GM23338 (cell line): ENCODE results near the gene TIGD7. TPM values are rescaled to one million over a fixed set of nuclear protein-coding genes. Genes with fewer than 3 reads are reported as not detected.

Experiments used
- ATAC-seq: fragments of 200-7000 bp; cut with Tn5 transposase; 3 replicates; pipeline ENCODE4 v1.9.1; 2020
- DNase-seq: peaks from one replicate; pipeline ENCODE4 v3.0.0-alpha.2; 2015; ENCODE audit warnings: low spot score
- H2AFZ ChIP-seq: fragments of 200-600 bp; sonication (generic); 2 replicates; pipeline ENCODE4 v1.8.0; 2016; ENCODE audit warnings: antibody characterized with exemption, mild to moderate bottlenecking, moderate library complexity
- H3F3A ChIP-seq: fragments of 200-600 bp; sonication (generic); replicated peaks from 2 replicates; pipeline ENCODE4 v1.8.0; 2017; ENCODE audit warnings: antibody characterized with exemption, mixed run types, low read depth
- H3K27ac ChIP-seq: fragments of 200-600 bp; sonication (generic); 2 replicates; pipeline ENCODE4 v1.6.1; 2016; ENCODE audit warnings: low read depth
- H3K27me3 ChIP-seq: fragments of 200-600 bp; sonication (generic); 2 replicates; pipeline ENCODE4 v1.8.0; 2016; ENCODE audit warnings: mild to moderate bottlenecking, mixed run types, moderate library complexity; ENCODE audit not compliant: insufficient read depth
- H3K36me3 ChIP-seq: fragments of 200-600 bp; sonication (generic); 2 replicates; pipeline ENCODE4 v1.8.0; 2016; ENCODE audit warnings: mild to moderate bottlenecking; ENCODE audit not compliant: insufficient read depth
- H3K4me1 ChIP-seq: fragments of 200-600 bp; sonication (generic); 2 replicates; pipeline ENCODE4 v1.8.0; 2016; ENCODE audit warnings: mild to moderate bottlenecking, moderate library complexity; ENCODE audit not compliant: insufficient read depth
- H3K4me2 ChIP-seq: fragments of 200-600 bp; sonication (generic); 2 replicates; pipeline ENCODE4 v1.7.1; 2017; ENCODE audit warnings: mixed run types
- H3K4me3 ChIP-seq: fragments of 200-600 bp; sonication (generic); 2 replicates; pipeline ENCODE4 v1.6.1; 2016; ENCODE audit warnings: mixed run types
- H3K79me2 ChIP-seq: fragments of 200-600 bp; sonication (generic); replicated peaks from 2 replicates; pipeline ENCODE4 v1.8.0; 2017; ENCODE audit warnings: mild to moderate bottlenecking; ENCODE audit not compliant: insufficient read depth
- H3K9me2 ChIP-seq: fragments of 200-600 bp; sonication (generic); 2 replicates; pipeline ENCODE4 v1.8.0; 2017; ENCODE audit not compliant: insufficient read depth
- H4K20me1 ChIP-seq: fragments of 200-600 bp; sonication (generic); replicated peaks from 2 replicates; pipeline ENCODE4 v1.8.0; 2017; ENCODE audit warnings: mild to moderate bottlenecking; ENCODE audit not compliant: insufficient read depth
- H3K27ac Mint-ChIP-seq: 2 replicates; pipeline ENCODE4 v1.8.0; 2020; ENCODE audit warnings: inconsistent platforms, mild to moderate bottlenecking, moderate library complexity, mixed read lengths
- H3K27me3 Mint-ChIP-seq: 3 replicates; pipeline ENCODE4 v1.8.0; 2022; ENCODE audit warnings: low read depth, mild to moderate bottlenecking, moderate library complexity, mixed read lengths, inconsistent platforms; ENCODE audit not compliant: insufficient read depth, poor library complexity
- H3K36me3 Mint-ChIP-seq: 3 replicates; pipeline ENCODE4 v1.8.0; 2021; ENCODE audit warnings: low read depth, mild to moderate bottlenecking, inconsistent platforms, moderate library complexity, mixed read lengths
- H3K4me1 Mint-ChIP-seq: 3 replicates; pipeline ENCODE4 v1.8.0; 2020; ENCODE audit warnings: mild to moderate bottlenecking, inconsistent platforms, mixed read lengths
- H3K4me3 Mint-ChIP-seq: 3 replicates; pipeline ENCODE4 v1.8.0; 2021; ENCODE audit warnings: moderate library complexity, mild to moderate bottlenecking, inconsistent platforms, mixed read lengths
- H3K9me3 Mint-ChIP-seq: 3 replicates; pipeline ENCODE4 v1.8.0; 2020; ENCODE audit warnings: moderate library complexity, mild to moderate bottlenecking, inconsistent platforms, mixed read lengths
- CREB1 ChIP-seq: fragments of 250-450 bp; sonication (Bioruptor Pico); IDR thresholded peaks from 2 replicates; pipeline ENCODE4 v1.5.0; 2020; ENCODE audit warnings: low read depth, mild to moderate bottlenecking, moderate library complexity
- CTCF ChIP-seq, 2 experiments: fragments of 200-600 bp in 1 of 2; sonication (generic) in 1 of 2; conservative IDR thresholded peaks; 2 replicates each; pipeline versions ENCODE4 v1.5.1 to v1.6.1; 2016 to 2017; ENCODE audit warnings: antibody characterized with exemption in 2 of 2, low read depth in 2 of 2, mild to moderate bottlenecking in 2 of 2, moderate library complexity in 1 of 2
- ETS1 ChIP-seq: IDR thresholded peaks from 2 replicates; pipeline ENCODE4 v1.6.1; 2016; ENCODE audit warnings: antibody characterized with exemption
- EZH2 ChIP-seq: fragments of 200-600 bp; sonication (generic); IDR thresholded peaks from one replicate; pipeline ENCODE4 v1.8.0; 2017; ENCODE audit warnings: antibody characterized with exemption, mild to moderate bottlenecking, low read depth; ENCODE audit not compliant: unreplicated experiment
- EZH2phosphoT487 ChIP-seq: fragments of 200-600 bp; sonication (generic); IDR thresholded peaks from one replicate; pipeline ENCODE4 v1.8.1; 2018; ENCODE audit warnings: antibody characterized with exemption; ENCODE audit not compliant: unreplicated experiment
- JUNB ChIP-seq: IDR thresholded peaks from one replicate; pipeline ENCODE4 v1.6.1; 2016; ENCODE audit warnings: antibody characterized with exemption; ENCODE audit not compliant: unreplicated experiment
- NANOG ChIP-seq: IDR thresholded peaks from 2 replicates; pipeline ENCODE4 v1.6.1; 2016; ENCODE audit warnings: antibody characterized with exemption, borderline replicate concordance
- REST ChIP-seq: IDR thresholded peaks from one replicate; pipeline ENCODE4 v1.6.1; 2018; ENCODE audit warnings: antibody characterized with exemption; ENCODE audit not compliant: unreplicated experiment
- STAT1 ChIP-seq: IDR thresholded peaks from one replicate; pipeline ENCODE4 v1.6.1; 2016; ENCODE audit warnings: antibody characterized with exemption; ENCODE audit not compliant: unreplicated experiment
- ZNF114 ChIP-seq: fragments of 250-450 bp; sonication (Bioruptor Pico); IDR thresholded peaks from 2 replicates; pipeline ENCODE4 v1.5.0; 2020; ENCODE audit warnings: mild to moderate bottlenecking, moderate library complexity
- ZNF331 ChIP-seq: fragments of 250-450 bp; sonication (Bioruptor Pico); IDR thresholded peaks from 2 replicates; pipeline ENCODE4 v1.5.0; 2020; ENCODE audit warnings: low read depth, mild to moderate bottlenecking, moderate library complexity
- polyA plus RNA-seq: library from polyadenylated mRNA; unstranded; fragments of >200 nt; fragmentation: Nextera tagmentation; extraction: Ambion mirVana; gene quantifications from 2 replicates; pipeline ENCODE4 v1.2.1, GENCODE V29; 2016
- total RNA-seq: library from RNA; depleted of rRNA; stranded (reverse); fragments of >200 nt; shearing (Covaris generic); gene quantifications from 2 replicates; pipeline ENCODE4 v1.2.3, GENCODE V29; 2014; rRNA removed

TIGD7 gene
- total and polyA plus RNA-seq, 2 experiments from 2014 or later = 3.9 to 8.0 TPM

- TF ChIP-seq EZH2phosphoT487 = no peak
- TF ChIP-seq JUNB = no peak
- TF ChIP-seq CREB1 (CRISPR knock-in tag) = no peak
Observed at GRCh38 chr16:3249451-3249850, 55.8 kb downstream of the TIGD7 start (continued).

- Mint-ChIP-seq H3K27me3 (peaks cover 3% of the 10 kb centered on the region), H3K9me3 (peaks cover 81% of the 10 kb centered on the region), H3K27ac (no peak overlapping the region), H3K4me1 (no peaks in the 10 kb centered on the region), H3K4me3 (no peak overlapping the region), H3K36me3 (peaks cover 13% of the 10 kb centered on the region; the same call in 1 of the 3 replicates)
- no peaks in the 10 kb centered on the region for H3K27me3 ChIP-seq
- H2AFZ ChIP-seq = no peak overlapping the region
- H3K4me2 ChIP-seq = no peak overlapping the region
- H3F3A ChIP-seq = no peaks in the 10 kb centered on the region
- no peaks in the 10 kb centered on the region for H4K20me1 ChIP-seq
- H3K4me1 ChIP-seq = no peaks in the 10 kb centered on the region
- H3K36me3 ChIP-seq = no peaks in the 10 kb centered on the region
- H3K4me3 ChIP-seq = no peak overlapping the region
- no peaks in the 10 kb centered on the region for H3K9me2 ChIP-seq
- no peak overlapping the region for H3K27ac ChIP-seq
- ATAC-seq = no peak
- DNase-seq = no peak
- no peaks in the 10 kb centered on the region for H3K79me2 ChIP-seq
- no peak for TF ChIP-seq NANOG
- TF ChIP-seq EZH2phosphoT487 = no peak
- TF ChIP-seq REST = no peak
- TF ChIP-seq ZNF114 (CRISPR knock-in tag) = no peak
- no peak for TF ChIP-seq CTCF (conservative IDR thresholded peaks at IDR 0.05; ENCODE audit: low read depth in 2 of 2)
- TF ChIP-seq JUNB = no peak
- TF ChIP-seq ZNF331 (CRISPR knock-in tag) = no peak
- no peak for TF ChIP-seq ETS1
- no peak for TF ChIP-seq EZH2
- TF ChIP-seq STAT1 = no peak
Observed at GRCh38 chr16:3249020-3249419, 56.2 kb downstream of the TIGD7 start.

Other genes starting within 250 kb of the TIGD7 start
- gene IL32, start 239.8 kb downstream of the TIGD7 start, total RNA-seq = 2.3 TPM in 1 of 2 replicates, not detected in the other
- gene IL32, start 239.8 kb downstream of the TIGD7 start, polyA plus RNA-seq = 6.1 and 7.7 TPM in 2 replicates
- 434 and 519 TPM in 2 replicates for gene ZSCAN10, start 206.1 kb downstream of the TIGD7 start, total RNA-seq
- gene ZSCAN10, start 206.1 kb downstream of the TIGD7 start, polyA plus RNA-seq = 217 and 220 TPM in 2 replicates
- 29.1 and 29.9 TPM in 2 replicates for gene ZNF205, start 192.8 kb downstream of the TIGD7 start, total RNA-seq
- gene ZNF205, start 192.8 kb downstream of the TIGD7 start, polyA plus RNA-seq = 15.7 and 16.6 TPM in 2 replicates
- 10.4 and 10.6 TPM in 2 replicates for gene ZNF213, start 170.4 kb downstream of the TIGD7 start, total RNA-seq
- gene ZNF213, start 170.4 kb downstream of the TIGD7 start, polyA plus RNA-seq = 2.9 and 3.5 TPM in 2 replicates
- 0.38 TPM in 1 of 2 replicates, not detected in the other for gene OR1F1, start 117.2 kb downstream of the TIGD7 start, total RNA-seq
- not detected in 2 replicates for gene OR1F1, start 117.2 kb downstream of the TIGD7 start, polyA plus RNA-seq
- 9.7 and 12.5 TPM in 2 replicates for gene ZNF200, start 70.3 kb downstream of the TIGD7 start, total RNA-seq
- 8.0 and 9.2 TPM in 2 replicates for gene ZNF200, start 70.3 kb downstream of the TIGD7 start, polyA plus RNA-seq
- 0.07 and 0.19 TPM in 2 replicates for gene MEFV, start 48.8 kb downstream of the TIGD7 start, total RNA-seq
- gene MEFV, start 48.8 kb downstream of the TIGD7 start, polyA plus RNA-seq = not detected in 2 replicates
- gene ZNF263, start 21.9 kb downstream of the TIGD7 start, total RNA-seq = 53.6 and 66.9 TPM in 2 replicates
- gene ZNF263, start 21.9 kb downstream of the TIGD7 start, polyA plus RNA-seq = 9.2 and 9.7 TPM in 2 replicates
- gene ZNF75A, start 67 bp upstream of the TIGD7 start, total RNA-seq = 31.3 and 36.9 TPM in 2 replicates
- 24.3 and 29.6 TPM in 2 replicates for gene ZNF75A, start 67 bp upstream of the TIGD7 start, polyA plus RNA-seq
- gene OR2C1, start 50.5 kb upstream of the TIGD7 start, total RNA-seq = not detected in 2 replicates
- not detected in 2 replicates for gene OR2C1, start 50.5 kb upstream of the TIGD7 start, polyA plus RNA-seq
- gene ZSCAN32, start 95.6 kb upstream of the TIGD7 start, total RNA-seq = 16.5 and 19.2 TPM in 2 replicates
- gene ZSCAN32, start 95.6 kb upstream of the TIGD7 start, polyA plus RNA-seq = 9.6 and 11.7 TPM in 2 replicates
- gene ZNF174, start 95.8 kb upstream of the TIGD7 start, total RNA-seq = 13.2 and 13.8 TPM in 2 replicates
- gene ZNF174, start 95.8 kb upstream of the TIGD7 start, polyA plus RNA-seq = 9.0 and 10.8 TPM in 2 replicates
- 2.4 and 3.8 TPM in 2 replicates for gene ZNF597, start 138.1 kb upstream of the TIGD7 start, total RNA-seq
- gene ZNF597, start 138.1 kb upstream of the TIGD7 start, polyA plus RNA-seq = 0.87 and 1.2 TPM in 2 replicates
- gene NAA60, start 138.2 kb upstream of the TIGD7 start, total RNA-seq = 32.4 and 42.6 TPM in 2 replicates
- gene NAA60, start 138.2 kb upstream of the TIGD7 start, polyA plus RNA-seq = 36.5 and 40.3 TPM in 2 replicates
- not detected in 2 replicates for gene C16orf90, start 190.1 kb upstream of the TIGD7 start, total RNA-seq
- gene C16orf90, start 190.1 kb upstream of the TIGD7 start, polyA plus RNA-seq = not detected in 2 replicates
- 3.8 and 7.8 TPM in 2 replicates for gene CLUAP1, start 195.6 kb upstream of the TIGD7 start, total RNA-seq
- 10.9 and 11.3 TPM in 2 replicates for gene CLUAP1, start 195.6 kb upstream of the TIGD7 start, polyA plus RNA-seq